DOHH2 (cell line): Measurements from ENCODE around the gene ARAP1.

ENCODE experiments used
- CTCF ChIP-seq: fragments of 200-600 bp; sonication (generic); IDR thresholded peaks from one replicate; pipeline ENCODE4 v1.5.1; 2014; ENCODE audit warnings: antibody characterized with exemption, mild to moderate bottlenecking, low read depth, low read length; ENCODE audit not compliant: poor library complexity, severe bottlenecking
- EZH2phosphoT487 ChIP-seq: fragments of 200-600 bp; sonication (generic); IDR thresholded peaks from 2 replicates; pipeline ENCODE4 v1.6.1; 2017; ENCODE audit warnings: borderline replicate concordance, mild to moderate bottlenecking, antibody characterized with exemption, low read length, moderate library complexity, mixed read lengths

- TF ChIP-seq CTCF (no peak), EZH2phosphoT487 (no peak)
These were observed 26.5 kb downstream of the ARAP1 start for GRCh38 chr11:72725724-72726028.
